ENCODE results near the gene KCNIP4. TPM values are rescaled to one million over a fixed set of nuclear protein-coding genes. Genes with fewer than 3 reads are reported as not detected.

The KCNIP4 gene
- total and polyA plus RNA-seq, 10 donors: not detected

DNA sequence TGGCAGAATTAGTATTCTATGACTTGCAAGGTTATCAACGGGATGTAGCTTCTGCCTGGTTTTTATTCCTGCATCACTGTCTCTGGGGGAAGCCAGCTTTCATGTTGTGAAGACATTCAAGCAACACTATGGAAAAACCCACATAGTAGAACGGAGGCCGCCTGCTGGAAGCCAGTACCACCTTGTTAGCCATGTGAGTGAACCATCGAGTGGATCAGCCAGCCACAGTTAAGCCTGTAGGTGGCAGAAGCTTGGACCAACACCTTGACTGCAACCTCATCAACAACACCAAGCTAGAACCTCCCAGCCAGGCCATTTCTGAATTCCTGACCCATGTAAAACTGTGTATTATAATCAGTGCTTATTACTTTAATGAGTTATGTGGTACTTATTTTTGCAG is 538.2 kb downstream of the KCNIP4 start:
- Histone ChIP-seq H3K4me3 (no peak overlapping the region), H3K27ac (no peak overlapping the region), H3K27me3 (replicated peaks in 1 of 7) (no peaks in the 10 kb centered on the region), H3K9me3 (no peaks in the 10 kb centered on the region), H3K36me3 (no peaks in the 10 kb centered on the region), H3K4me1 (no peaks in the 10 kb centered on the region)
- intact Hi-C loops (cut with DNase I; ENCODE audit: low total_unique reads): no loop called here
- DNase-seq: no peak
- WGBS, 5 donors: 73 to 90% (median 83%) methylated on average over 4 of the region's 4 CpGs
- TF ChIP-seq POLR2AphosphoS5 (IDR thresholded peaks at IDR 0.05) (no peak), POLR2A (IDR thresholded peaks at IDR 0.05) (no peak)
- TF ChIP-seq, protein P1, sequence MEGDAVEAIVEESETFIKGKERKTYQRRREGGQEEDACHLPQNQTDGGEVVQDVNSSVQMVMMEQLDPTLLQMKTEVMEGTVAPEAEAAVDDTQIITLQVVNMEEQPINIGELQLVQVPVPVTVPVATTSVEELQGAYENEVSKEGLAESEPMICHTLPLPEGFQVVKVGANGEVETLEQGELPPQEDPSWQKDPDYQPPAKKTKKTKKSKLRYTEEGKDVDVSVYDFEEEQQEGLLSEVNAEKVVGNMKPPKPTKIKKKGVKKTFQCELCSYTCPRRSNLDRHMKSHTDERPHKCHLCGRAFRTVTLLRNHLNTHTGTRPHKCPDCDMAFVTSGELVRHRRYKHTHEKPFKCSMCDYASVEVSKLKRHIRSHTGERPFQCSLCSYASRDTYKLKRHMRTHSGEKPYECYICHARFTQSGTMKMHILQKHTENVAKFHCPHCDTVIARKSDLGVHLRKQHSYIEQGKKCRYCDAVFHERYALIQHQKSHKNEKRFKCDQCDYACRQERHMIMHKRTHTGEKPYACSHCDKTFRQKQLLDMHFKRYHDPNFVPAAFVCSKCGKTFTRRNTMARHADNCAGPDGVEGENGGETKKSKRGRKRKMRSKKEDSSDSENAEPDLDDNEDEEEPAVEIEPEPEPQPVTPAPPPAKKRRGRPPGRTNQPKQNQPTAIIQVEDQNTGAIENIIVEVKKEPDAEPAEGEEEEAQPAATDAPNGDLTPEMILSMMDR (IDR thresholded peaks at IDR 0.05 in 8 of 11, conservative IDR thresholded peaks at IDR 0.05 in 3 of 11): no peak

DNA sequence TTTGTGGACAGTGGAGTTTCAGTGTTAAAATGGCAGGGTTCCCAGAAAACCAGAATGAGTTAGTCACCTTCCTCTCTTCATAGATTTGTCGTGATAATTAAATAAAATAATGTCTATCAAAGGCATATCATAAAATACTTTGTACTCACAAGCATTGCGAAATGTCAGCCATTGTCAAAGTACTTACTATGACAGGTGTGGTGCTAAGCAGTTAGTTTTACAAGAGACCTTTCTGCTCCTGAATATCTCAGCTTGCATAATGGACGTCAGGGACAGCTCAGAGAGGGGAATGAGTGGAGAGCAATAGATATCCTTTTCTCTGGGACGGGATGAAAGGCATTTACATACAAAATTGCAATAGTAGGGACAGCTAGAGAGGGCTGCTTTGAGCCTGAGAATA is 560.9 kb downstream of the KCNIP4 start:
- no peak for DNase-seq
- Histone ChIP-seq H3K27ac (no peak overlapping the region), H3K36me3 (no peaks in the 10 kb centered on the region), H3K9me3 (peaks cover 0 to 18% (median 2%) of the 10 kb centered on the region in 8 donors), H3K4me3 (no peak overlapping the region), H3K27me3 (replicated peaks in 1 of 7) (no peaks in the 10 kb centered on the region), H3K4me1 (no peaks in the 10 kb centered on the region)
- intact Hi-C loops (cut with DNase I; ENCODE audit: low total_unique reads): no loop called here
- 48 to 56% (median 53%) methylated on average over 4 of the region's 4 CpGs for WGBS, 5 donors
- TF ChIP-seq, protein P1 (IDR thresholded peaks at IDR 0.05 in 8 of 11, conservative IDR thresholded peaks at IDR 0.05 in 3 of 11): no peak
- no peak for TF ChIP-seq POLR2AphosphoS5 (IDR thresholded peaks at IDR 0.05)
- no peak for TF ChIP-seq POLR2A (IDR thresholded peaks at IDR 0.05)

DNA sequence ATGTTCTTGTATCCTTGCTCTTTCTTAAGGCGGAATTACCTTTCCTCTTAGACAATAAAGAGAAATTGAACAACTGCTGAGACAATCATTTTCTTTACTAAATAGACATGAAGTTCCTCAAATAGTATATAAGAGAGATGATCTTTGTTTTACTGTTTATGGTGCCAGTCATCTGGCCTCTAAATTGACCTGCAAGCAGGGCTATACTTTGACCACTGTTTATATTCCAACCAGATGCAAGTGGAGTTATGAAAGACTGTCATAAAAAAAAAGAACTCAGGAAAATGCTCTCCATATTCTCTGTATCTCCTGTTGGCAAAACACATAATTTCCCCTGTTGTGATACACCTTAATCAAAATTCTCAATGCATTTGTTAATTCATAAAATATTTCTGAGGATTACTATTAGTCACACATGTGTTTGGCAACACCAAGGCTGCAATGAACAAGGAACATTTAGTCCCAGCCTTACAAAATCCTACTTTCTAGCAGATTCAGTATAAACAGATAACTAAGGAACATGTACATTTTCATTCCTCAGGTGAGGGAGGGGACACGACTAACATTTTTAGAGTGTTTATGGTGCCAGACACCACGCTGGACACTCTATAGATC is 562.3 kb downstream of the KCNIP4 start:
- 77 to 89% (median 81%) methylated on average over 3 of the region's 3 CpGs for WGBS, 5 donors
- H3K4me3 ChIP-seq: no peak overlapping the region
- H3K27me3 ChIP-seq (replicated peaks in 1 of 7): no peaks in the 10 kb centered on the region
- no peaks in the 10 kb centered on the region for H3K36me3 ChIP-seq
- H3K27ac ChIP-seq: no peak overlapping the region
- H3K4me1 ChIP-seq: no peaks in the 10 kb centered on the region
- H3K9me3 ChIP-seq: peaks cover 0 to 16% (median 2%) of the 10 kb centered on the region in 8 donors
- TF ChIP-seq, protein P1 (IDR thresholded peaks at IDR 0.05 in 8 of 11, conservative IDR thresholded peaks at IDR 0.05 in 3 of 11): no peak
- TF ChIP-seq POLR2AphosphoS5 (IDR thresholded peaks at IDR 0.05): no peak
- TF ChIP-seq POLR2A (IDR thresholded peaks at IDR 0.05): no peak
- intact Hi-C loops (cut with DNase I; ENCODE audit: low total_unique reads): no loop called here
- DNase-seq: no peak

DNA sequence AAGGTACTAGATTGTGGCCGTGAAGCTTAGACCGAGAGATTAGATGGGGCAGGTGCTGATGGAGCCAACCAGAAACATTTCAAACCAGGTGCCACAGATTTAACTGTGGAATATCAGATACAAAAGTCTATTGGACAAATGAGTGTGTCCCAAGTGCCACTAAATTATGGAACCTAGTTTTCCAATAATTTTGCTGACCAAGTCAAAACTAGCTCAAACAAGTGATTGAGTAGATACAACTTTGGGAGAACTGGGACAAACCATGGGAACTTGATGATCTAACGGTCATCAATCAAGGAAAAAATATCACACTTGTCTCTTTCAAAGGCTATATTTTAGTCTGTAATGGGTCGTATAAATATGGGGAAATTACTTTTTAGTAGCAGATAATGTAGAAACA is 562.9 kb downstream of the KCNIP4 start:
- intact Hi-C loops (cut with DNase I; ENCODE audit: low total_unique reads): no loop called here
- no peaks in the 10 kb centered on the region for H3K4me1 ChIP-seq
- H3K27me3 ChIP-seq (replicated peaks in 1 of 7): no peaks in the 10 kb centered on the region
- H3K9me3 ChIP-seq: peaks cover 0 to 10% (median 1%) of the 10 kb centered on the region in 8 donors
- H3K36me3 ChIP-seq: no peaks in the 10 kb centered on the region
- no peak overlapping the region for H3K27ac ChIP-seq
- no peak overlapping the region for H3K4me3 ChIP-seq
- no peak for TF ChIP-seq POLR2AphosphoS5 (IDR thresholded peaks at IDR 0.05)
- TF ChIP-seq, protein P1 (IDR thresholded peaks at IDR 0.05 in 8 of 11, conservative IDR thresholded peaks at IDR 0.05 in 3 of 11): no peak
- no peak for TF ChIP-seq POLR2A (IDR thresholded peaks at IDR 0.05)
- DNase-seq: no peak
- 80 to 91% (median 87%) methylated on average over 4 of the region's 4 CpGs for WGBS, 5 donors
